Cerebellar nuclear complex (tissue), 1 donor: ENCODE data around the gene PLA1A.

Experiments
- DNase-seq, 2 experiments: peaks; one replicate each; lab custom pipeline; 2025; lab: John Stamatoyannopoulos, UW

Gene PLA1A

GRCh38 chr3:119608405-119609000, 10.8 kb downstream of the PLA1A start:
- DNase-seq: no peak

DNA sequence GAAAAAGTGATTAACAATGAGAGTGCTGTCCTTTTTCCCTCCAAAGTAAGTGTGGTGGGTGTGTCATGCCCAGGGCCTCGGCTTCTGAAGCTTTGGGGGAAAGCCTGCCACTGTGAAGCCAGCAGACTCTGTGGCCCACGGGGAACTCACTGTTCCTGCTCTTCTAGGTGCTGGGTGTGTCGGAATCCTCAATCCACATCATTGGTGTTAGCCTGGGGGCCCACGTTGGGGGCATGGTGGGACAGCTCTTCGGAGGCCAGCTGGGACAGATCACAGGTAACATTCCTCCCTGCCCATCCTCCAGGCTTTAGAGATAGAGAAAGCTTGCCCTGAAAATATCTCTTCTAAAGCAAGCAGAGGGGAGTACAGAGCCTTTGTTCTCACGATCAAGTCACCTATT, 11.6 kb downstream of the PLA1A start:
- DNase-seq: no peak

GRCh38 chr3:119611664-119612063, 14.0 kb downstream of the PLA1A start:
- DNase-seq: no peak

DNA sequence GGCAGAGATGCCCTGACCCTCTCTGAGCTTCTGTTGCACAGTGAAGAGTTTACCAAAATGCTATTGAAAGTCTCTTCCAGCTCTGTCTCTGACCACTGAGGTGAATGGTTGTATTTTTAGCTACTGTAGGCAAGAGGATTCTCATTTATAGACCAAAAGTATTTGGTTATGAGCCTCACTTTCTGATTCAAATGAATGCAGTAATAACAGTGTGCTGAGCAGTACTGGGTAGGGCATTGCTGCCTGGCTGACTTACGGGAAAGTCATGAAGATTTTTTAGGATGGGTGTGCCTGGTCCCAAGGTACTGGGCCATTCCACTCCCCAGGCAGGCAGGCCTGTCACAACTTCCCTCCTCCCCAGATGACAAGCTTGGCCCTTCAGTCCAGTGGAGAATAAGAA, 15.5 kb downstream of the PLA1A start:
- no peak for DNase-seq

DNA sequence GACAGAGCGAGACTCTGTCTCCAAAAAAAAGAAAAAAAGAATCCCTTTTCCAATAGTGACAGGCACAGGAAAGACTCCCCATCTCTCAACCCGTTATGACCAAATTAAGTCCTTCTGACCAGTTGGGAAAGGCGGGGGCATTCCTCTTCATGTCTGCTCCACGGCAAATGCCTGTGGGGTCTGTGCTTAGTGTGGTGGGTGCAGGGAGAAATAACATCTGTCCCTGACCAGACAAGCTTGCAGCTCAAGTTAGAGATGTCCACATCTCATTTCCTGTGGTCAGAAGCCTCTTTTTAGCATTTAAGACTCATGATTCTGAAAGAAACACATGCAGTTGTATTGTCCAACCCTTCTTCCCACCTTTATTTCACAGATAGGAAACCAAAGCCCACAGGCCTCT, 16.2 kb downstream of the PLA1A start:
- no peak for DNase-seq

DNA sequence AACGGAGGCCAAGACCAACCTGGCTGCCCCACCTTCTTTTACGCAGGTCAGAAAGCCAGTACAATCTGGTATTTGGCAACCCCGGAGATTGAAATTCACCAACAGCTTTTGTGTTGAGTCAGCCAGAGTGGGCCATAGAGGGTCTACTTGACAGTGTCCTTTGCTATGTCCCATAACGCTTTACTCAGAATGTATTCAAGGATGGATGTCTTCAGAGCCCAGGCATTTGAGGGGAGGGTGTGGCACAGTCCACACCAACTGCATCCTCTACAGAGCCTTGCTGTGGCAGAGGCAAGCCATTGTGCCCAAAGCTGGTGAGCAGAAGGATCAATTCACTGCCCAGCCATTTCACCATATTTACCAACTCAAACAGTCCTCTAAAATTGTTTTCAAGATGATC, 18.4 kb downstream of the PLA1A start:
- no peak for DNase-seq

DNA sequence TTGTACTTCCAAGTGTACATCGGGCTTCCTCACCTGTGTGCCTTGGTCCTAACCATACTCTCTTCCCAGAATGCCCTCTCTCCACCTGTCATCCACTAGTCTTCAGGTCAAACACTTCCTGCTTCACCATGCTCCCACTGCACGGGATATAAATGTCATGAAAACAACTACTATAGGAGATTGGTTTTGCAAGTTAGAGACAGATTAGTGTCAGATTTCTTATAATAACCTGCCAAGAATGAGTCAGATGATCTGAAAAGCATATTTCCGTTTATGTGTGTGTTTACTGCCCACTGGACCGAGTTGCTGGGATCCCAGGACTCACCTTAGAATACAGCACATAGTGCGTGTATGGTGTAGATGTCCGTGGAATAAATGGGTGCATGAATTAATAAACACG, 21.4 kb downstream of the PLA1A start:
- DNase-seq: no peak

DNA sequence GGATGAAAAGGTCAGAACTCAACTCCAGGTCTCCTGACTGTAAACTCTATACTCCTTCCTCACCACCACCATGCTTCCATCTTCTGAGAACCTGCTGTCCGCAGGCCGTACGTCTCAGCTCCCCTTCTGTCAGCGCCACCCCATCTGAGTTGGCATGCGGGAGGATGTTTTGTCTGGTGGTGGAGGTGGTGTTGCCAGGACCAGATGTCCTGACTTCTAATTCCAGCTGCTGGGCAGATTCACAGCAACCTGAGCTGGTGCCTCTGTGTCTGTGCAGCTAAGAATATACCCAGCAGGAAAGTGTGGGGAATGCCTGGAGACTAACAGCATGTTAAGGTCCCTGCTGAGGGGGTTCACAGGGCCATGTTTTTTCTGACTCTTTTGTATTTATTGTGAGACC, 23.2 kb downstream of the PLA1A start:
- DNase-seq: no peak

DNA sequence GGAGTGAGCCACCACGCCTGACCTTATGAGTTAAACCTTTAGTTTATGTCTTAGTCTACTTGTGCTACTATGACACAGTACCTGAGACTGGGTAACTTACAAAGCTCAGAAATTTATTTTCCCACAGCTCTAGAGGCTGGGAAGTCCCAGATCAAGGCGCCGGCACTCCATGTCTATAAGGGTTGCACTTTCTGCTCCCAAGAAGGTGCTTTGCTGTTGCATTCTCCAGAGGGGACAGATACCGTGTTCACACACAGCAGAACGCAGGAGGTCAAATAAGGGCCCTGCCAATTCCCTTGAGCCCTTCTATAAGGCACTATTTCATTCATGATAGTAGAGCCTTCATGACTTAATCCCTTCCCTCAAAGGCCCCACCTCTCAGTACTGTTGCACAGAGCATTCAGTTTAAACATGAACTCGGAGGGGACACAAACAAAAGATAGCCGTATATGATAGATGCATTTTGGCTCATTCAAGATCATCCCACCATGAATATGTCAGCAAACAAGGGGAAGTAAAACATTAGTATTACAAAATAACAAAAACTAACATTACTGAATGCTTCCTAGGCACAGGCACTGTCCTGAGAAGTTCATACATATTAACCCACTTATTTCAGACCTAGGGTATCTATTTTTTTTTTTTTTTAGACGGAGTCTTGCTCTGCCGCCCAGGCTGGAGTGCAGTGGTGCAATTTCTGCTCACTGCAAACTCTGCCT, 26.5 kb downstream of the PLA1A start:
- no peak for DNase-seq

DNA sequence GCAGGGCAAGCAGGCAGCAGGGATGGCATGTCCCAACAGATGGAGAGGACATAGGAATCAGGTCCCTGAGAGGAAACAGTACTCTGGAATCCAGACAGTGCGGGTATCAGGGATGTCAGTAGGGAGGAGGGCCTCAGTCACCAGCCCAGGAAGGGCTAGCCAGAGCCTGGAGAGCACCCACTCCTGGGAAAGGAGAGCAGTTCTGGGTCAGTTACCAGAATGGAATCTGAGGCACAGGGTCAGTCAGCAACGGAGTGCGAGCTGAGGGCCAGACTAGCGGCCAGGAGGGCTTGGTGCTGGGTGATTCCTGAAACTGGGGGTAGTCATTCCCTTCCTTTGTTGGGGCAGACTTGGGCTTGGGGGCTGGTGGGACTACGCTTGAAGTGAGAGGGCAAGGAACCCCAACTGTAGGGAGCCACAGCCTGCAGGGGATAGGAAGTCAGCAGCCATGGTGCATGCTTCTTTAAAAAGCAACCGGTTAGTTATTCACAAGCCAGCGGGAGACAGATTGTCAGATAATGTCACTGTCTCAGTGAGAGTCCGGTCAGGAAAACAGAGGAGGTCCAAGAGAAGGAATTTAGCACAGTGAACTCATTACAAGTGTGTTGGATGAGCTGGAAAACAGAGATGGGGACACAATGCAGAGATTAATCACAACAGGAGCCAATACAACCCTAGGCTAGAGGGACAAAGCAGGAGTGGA, 27.9 kb downstream of the PLA1A start:
- DNase-seq: no peak

- DNase-seq: no peak
Measured at GRCh38 chr3:119626196-119626595, 28.5 kb downstream of the PLA1A start.

- no peak for DNase-seq
Measured at GRCh38 chr3:119627461-119627860, 29.8 kb downstream of the PLA1A start.

- no peak for DNase-seq
Measured at GRCh38 chr3:119628390-119628789, 30.7 kb downstream of the PLA1A start.

- DNase-seq: no peak
Measured at GRCh38 chr3:119628816-119629445, 31.2 kb downstream of the PLA1A start.

GRCh38 chr3:119630128-119630879, 32.6 kb downstream of the PLA1A start:
- no peak for DNase-seq

GRCh38 chr3:119630880-119631329, 33.2 kb downstream of the PLA1A start:
- no peak for DNase-seq

GRCh38 chr3:119631516-119631915, 33.8 kb downstream of the PLA1A start:
- DNase-seq: no peak

DNA sequence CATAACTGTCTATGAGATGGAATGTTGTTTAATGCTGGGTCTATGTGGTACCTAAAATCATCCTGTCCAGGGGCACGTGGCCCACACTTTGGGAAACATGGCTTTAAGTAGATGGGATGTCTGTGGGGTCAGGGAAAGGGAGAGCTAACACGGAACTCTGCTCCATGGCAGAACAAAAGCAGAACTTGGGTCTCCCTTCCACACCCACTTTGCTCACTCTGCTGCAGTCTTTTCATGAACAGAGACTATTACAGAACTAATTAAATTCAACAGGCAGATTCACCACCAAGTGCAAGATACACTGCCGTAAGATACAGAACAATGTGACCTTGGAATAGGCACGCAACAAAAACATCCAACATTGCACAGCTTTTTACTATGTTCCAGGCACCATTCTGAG, 34.5 kb downstream of the PLA1A start:
- no peak for DNase-seq

- DNase-seq: no peak
Measured at GRCh38 chr3:119632829-119633228, 35.1 kb downstream of the PLA1A start.

DNA sequence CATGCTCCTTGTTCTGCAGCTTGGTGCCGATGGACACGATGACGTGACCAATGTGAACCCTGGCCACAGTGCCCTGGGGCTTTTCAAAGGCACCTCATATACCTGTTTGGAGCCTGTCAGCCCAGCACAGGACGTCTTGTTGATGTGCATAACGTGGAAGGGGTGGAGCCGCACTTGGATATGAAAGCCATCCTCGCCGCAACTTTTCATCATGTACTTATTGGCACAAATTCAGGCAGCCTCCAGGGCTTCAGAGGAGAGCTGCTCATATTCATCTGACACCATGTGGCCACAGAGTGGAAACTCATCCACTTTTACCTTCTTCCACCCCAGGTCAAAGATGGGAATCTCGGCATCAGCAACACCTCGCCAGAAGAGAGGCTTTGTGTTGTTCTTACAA, 38.0 kb downstream of the PLA1A start:
- DNase-seq: no peak

DNA sequence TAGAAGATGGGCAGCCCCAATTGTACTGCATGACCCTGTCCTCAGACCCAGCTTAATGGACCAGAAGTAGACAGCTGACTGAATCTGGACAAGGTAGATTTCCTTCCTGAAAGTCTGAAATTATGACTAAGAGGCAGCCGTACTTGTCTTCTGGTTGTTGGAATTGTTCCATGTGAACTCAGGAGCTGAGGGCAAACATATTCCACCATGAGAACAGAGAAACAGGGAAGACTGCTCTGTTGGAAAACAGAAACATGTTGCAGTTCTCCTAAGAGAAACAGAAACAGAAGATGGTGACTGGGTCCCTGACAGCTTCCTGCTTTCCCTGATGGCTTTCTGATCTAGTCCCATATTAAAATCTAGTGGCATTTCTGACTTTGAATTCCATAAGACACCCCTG, 38.6 kb downstream of the PLA1A start:
- DNase-seq: no peak
